OCI-LY3 (cell line): ENCODE results near the gene SCN8A.

ENCODE experiments used
- H2AFZ ChIP-seq: fragments of 200-600, 300-600 bp; shearing (Covaris generic); 2 replicates; pipeline ENCODE4 v1.6.0; 2014; ENCODE audit warnings: antibody characterized with exemption, low read depth, low read length
- H3K27ac ChIP-seq: fragments of 200-600, 300-600 bp; sonication (generic); 2 replicates; pipeline ENCODE4 v1.5.1; 2014; ENCODE audit warnings: mild to moderate bottlenecking, low read length, moderate library complexity, mixed read lengths
- H3K27me3 ChIP-seq: fragments of 200-600, 300-600 bp; sonication (generic); 2 replicates; pipeline ENCODE4 v1.6.1; 2014; ENCODE audit warnings: low read depth, low read length, mixed read lengths
- H3K36me3 ChIP-seq: fragments of 200-600, 300-600 bp; sonication (generic); replicated peaks from 2 replicates; pipeline ENCODE3; 2014; ENCODE audit warnings: low read depth, low read length, mixed read lengths
- H3K4me1 ChIP-seq: fragments of 300-600, 200-600 bp; sonication (generic); 2 replicates; pipeline ENCODE4 v1.6.1; 2014; ENCODE audit warnings: low read length, mixed read lengths
- H3K4me2 ChIP-seq: fragments of 200-600, 300-600 bp; sonication (generic); 2 replicates; pipeline ENCODE4 v1.6.1; 2014; ENCODE audit warnings: low read length, mixed read lengths
- H3K4me3 ChIP-seq: fragments of 300-600, 200-600 bp; sonication (generic); 2 replicates; pipeline ENCODE4 v1.5.1; 2014; ENCODE audit warnings: antibody characterized with exemption, mild to moderate bottlenecking, low read length, moderate library complexity
- H3K79me2 ChIP-seq: fragments of 300-600, 200-600 bp; shearing (Covaris generic); 2 replicates; pipeline ENCODE4 v1.6.1; 2014; ENCODE audit warnings: mild to moderate bottlenecking, low read length, mixed read lengths
- H3K9ac ChIP-seq: fragments of 300-600, 200-600 bp; shearing (Covaris generic); 2 replicates; pipeline ENCODE4 v1.6.0; 2014; ENCODE audit warnings: mild to moderate bottlenecking, low read length, moderate library complexity
- H3K9me3 ChIP-seq: fragments of 200-600, 300-600 bp; shearing (Covaris generic); 2 replicates; pipeline ENCODE4 v1.6.1; 2014; ENCODE audit warnings: low read length, mixed read lengths; ENCODE audit not compliant: insufficient read depth
- H4K20me1 ChIP-seq: fragments of 200-600, 300-600 bp; sonication (generic); 2 replicates; pipeline ENCODE4 v1.6.1; 2016; ENCODE audit warnings: low read length, mixed read lengths; ENCODE audit not compliant: insufficient read depth
- EZH2phosphoT487 ChIP-seq: fragments of 200-600 bp; shearing (Covaris generic); IDR thresholded peaks from 2 replicates; pipeline ENCODE4 v1.6.1; 2018; ENCODE audit warnings: antibody characterized with exemption, mixed run types, low read depth
- TF ChIP-seq, protein P1 (sequence below): fragments of 200-600, 300-600 bp; sonication (generic); IDR thresholded peaks from 2 replicates; pipeline ENCODE4 v1.5.1; 2014; ENCODE audit warnings: antibody characterized with exemption, low read length, low read depth

Gene SCN8A

DNA sequence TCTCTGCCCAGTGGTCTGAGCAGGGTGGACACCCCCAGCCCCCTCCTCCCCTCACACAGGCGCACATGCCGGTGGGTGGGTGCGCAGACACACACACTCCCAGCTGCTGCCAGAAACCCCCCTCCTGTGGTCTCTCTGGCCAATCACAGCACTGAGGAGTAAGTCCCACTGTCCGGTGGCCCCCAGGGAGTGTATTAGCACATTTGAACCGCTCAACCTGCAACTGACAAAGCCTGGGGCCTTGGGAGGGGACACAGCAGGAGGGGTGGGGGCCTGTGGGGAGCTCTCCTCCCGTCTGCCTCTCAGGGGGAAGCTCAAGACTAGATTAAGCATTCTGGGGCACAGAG is 245.8 kb downstream of the SCN8A start:
- Histone ChIP-seq H2AFZ (no peak overlapping the region), H3K9me3 (no peaks in the 10 kb centered on the region), H3K4me1 (peaks cover 8% of the 10 kb centered on the region), H3K9ac (no peak overlapping the region), H4K20me1 (no peaks in the 10 kb centered on the region), H3K27me3 (peaks cover 60% of the 10 kb centered on the region), H3K79me2 (no peaks in the 10 kb centered on the region), H3K4me3 (no peak overlapping the region), H3K36me3 (no peaks in the 10 kb centered on the region), H3K4me2 (no peak overlapping the region), H3K27ac (no peak overlapping the region)
- no peak for TF ChIP-seq EZH2phosphoT487
- TF ChIP-seq, protein P1, sequence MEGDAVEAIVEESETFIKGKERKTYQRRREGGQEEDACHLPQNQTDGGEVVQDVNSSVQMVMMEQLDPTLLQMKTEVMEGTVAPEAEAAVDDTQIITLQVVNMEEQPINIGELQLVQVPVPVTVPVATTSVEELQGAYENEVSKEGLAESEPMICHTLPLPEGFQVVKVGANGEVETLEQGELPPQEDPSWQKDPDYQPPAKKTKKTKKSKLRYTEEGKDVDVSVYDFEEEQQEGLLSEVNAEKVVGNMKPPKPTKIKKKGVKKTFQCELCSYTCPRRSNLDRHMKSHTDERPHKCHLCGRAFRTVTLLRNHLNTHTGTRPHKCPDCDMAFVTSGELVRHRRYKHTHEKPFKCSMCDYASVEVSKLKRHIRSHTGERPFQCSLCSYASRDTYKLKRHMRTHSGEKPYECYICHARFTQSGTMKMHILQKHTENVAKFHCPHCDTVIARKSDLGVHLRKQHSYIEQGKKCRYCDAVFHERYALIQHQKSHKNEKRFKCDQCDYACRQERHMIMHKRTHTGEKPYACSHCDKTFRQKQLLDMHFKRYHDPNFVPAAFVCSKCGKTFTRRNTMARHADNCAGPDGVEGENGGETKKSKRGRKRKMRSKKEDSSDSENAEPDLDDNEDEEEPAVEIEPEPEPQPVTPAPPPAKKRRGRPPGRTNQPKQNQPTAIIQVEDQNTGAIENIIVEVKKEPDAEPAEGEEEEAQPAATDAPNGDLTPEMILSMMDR: no peak

- no peaks in the 10 kb centered on the region for H3K9me3 ChIP-seq
- peaks cover 7% of the 10 kb centered on the region for H3K4me1 ChIP-seq
- no peak for TF ChIP-seq EZH2phosphoT487
- TF ChIP-seq, protein P1: no peak
- H3K4me2 ChIP-seq: no peak overlapping the region
- H4K20me1 ChIP-seq: no peaks in the 10 kb centered on the region
- no peak overlapping the region for H2AFZ ChIP-seq
- no peaks in the 10 kb centered on the region for H3K36me3 ChIP-seq
- H3K27ac ChIP-seq: no peak overlapping the region
- H3K4me3 ChIP-seq: no peak overlapping the region
- no peak overlapping the region for H3K9ac ChIP-seq
- peaks cover 62% of the 10 kb centered on the region for H3K27me3 ChIP-seq
- H3K79me2 ChIP-seq: no peaks in the 10 kb centered on the region
Measured at GRCh38 chr12:51837286-51837685, 246.3 kb downstream of the SCN8A start.

DNA sequence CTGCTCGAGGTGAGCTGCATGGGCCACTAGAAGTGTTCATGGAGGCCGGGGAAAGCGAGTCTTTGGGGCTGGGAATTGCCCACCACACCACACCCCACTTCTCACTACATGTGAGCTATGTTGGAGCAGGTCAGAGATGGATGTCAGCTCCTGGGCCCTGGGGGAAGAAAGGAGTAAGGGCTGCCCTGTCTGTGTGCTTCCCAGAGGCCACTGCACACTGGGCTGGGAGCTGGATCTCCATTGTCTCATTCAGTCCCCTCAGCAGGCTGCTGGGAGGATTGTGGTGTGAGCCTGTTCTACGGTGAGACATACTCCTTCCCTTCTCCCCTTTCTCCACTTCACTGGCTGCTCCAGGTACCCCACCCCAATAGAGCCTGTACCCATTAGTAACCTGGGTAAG is 247.0 kb downstream of the SCN8A start:
- Histone ChIP-seq H3K36me3 (no peaks in the 10 kb centered on the region), H3K9ac (no peak overlapping the region), H3K27ac (no peak overlapping the region), H3K79me2 (no peaks in the 10 kb centered on the region), H3K4me3 (no peak overlapping the region), H4K20me1 (no peaks in the 10 kb centered on the region), H3K4me2 (no peak overlapping the region), H3K4me1 (no peaks in the 10 kb centered on the region), H2AFZ (no peak overlapping the region), H3K9me3 (no peaks in the 10 kb centered on the region), H3K27me3 (peaks cover 62% of the 10 kb centered on the region)
- TF ChIP-seq, protein P1: no peak
- no peak for TF ChIP-seq EZH2phosphoT487

GRCh38 chr12:51838762-51839161 is 247.7 kb downstream of the SCN8A start:
- Histone ChIP-seq H3K36me3 (no peaks in the 10 kb centered on the region), H3K79me2 (no peaks in the 10 kb centered on the region), H2AFZ (no peak overlapping the region), H3K9me3 (no peaks in the 10 kb centered on the region), H3K4me3 (no peak overlapping the region), H4K20me1 (no peaks in the 10 kb centered on the region), H3K27ac (no peak overlapping the region), H3K4me1 (no peaks in the 10 kb centered on the region), H3K9ac (no peak overlapping the region), H3K4me2 (no peak overlapping the region), H3K27me3 (peaks cover 58% of the 10 kb centered on the region)
- TF ChIP-seq EZH2phosphoT487: no peak
- TF ChIP-seq, protein P1: no peak
